ENCODE results near the gene RHOU. TPM values are rescaled to one million over a fixed set of nuclear protein-coding genes. Genes with fewer than 3 reads are reported as not detected.

The RHOU gene
- total RNA-seq, 1 donor: 0.54 TPM

DNA sequence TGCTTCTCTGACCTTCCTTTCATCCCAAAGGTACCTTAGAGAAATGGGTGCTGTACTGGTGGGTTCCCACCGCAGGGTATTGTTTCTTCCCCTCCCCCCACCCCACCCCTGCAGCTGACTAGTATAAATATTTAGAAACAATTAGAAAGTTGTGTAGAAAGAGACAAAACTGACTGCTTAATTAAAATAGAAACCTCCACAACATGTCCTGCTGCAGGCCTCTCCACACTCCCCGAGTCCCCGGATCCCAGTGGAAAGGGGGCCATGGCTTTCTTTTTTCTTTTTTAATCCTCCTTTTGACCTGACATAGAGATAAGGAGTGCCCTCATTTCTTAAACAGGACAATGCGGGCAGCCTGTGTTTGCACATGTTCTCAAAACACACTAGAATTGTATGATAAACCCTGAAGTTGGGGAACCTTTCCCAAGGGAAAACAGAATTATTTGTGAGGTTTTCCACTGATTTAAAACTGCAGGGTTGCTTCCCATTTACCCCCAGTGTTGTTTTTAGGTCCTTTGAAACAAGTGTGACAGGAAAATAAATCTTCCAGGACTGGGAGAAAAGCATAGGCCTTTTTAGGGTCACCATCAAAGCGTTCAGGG lies 1.7 kb downstream of the RHOU start:
- no peak for DNase-seq (ENCODE audit: low read depth in 2 of 3, low spot score in 2 of 3)

DNA sequence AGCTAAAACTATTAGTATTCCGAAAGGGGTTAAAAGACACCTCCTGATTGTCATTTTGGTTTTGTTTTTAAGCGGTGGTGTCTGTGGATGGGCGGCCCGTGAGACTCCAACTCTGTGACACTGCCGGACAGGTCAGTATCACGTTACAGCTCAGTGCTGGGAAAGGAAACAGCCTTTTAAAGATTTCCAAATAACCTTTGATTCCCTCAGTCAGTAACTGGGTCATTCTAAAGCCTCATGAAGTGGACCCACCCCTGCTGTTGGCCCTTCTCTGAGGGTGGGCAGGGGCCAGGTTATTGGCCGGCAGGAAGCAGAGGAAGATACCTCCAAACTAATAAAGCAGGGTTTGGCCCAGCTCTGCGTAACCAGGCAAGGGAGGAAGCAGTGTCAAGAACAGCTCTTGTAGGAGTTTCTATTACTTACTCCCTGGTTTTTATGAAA lies 2.3 kb downstream of the RHOU start:
- no peak for DNase-seq (ENCODE audit: low read depth in 2 of 3, low spot score in 2 of 3)

DNA sequence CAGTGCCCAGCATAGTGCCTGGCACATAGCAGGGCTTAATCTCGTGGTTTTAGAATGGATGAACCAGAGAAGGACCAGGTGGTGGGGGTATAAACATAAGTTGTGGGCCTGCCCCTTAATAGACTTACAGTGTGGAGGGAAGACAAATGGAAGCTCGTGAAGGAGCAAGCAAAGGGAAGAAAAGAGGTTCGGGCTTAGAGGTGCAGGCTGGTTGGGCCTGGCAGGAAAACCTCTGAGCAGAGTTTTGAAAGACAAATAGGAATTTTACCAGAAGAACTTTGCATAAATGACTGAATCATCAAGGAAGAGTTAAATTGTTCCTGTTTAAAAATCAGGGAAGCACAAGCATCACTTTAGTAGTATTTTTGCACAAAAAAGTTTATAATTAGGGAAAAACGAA lies 4.5 kb downstream of the RHOU start:
- no peak for DNase-seq (ENCODE audit: low read depth in 2 of 3, low spot score in 2 of 3)

DNA sequence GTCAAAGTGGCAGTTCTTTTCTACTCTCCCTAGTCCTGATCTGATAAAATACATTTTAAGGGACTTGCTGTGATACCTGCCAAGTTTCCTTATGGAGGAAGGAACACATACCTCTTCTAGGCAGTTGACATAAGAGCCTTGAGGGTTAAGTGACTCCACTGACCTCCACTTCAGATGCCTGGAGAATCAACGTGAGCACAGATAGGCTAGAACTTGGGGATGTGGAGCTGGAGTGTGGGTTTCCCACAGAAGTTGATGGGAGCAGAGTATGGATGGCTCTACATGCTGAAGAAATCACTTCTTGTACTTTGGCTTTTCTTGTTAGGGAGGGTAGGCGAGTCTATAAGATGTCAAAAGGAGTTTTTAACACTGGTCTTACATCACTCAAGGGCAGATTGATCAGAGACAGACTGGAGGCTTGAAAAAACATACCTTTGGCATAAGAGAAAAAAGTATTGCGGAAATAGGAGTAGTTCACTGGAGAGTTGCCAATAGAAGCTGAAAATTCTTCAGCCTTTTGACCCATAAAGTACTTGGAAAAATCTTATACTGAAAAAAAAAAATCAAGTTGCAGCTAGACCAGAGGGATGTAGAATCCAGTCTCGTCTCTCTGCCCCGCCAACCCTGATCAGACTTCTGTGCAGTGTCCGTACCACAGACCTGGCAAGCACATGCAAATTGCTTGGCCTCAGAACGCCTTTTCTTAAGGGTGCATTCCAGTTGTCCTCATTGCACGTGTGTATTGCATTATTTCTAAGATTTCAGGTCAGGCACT lies 5.5 kb downstream of the RHOU start:
- DNase-seq (ENCODE audit: low read depth in 2 of 3, low spot score in 2 of 3): no peak

DNA sequence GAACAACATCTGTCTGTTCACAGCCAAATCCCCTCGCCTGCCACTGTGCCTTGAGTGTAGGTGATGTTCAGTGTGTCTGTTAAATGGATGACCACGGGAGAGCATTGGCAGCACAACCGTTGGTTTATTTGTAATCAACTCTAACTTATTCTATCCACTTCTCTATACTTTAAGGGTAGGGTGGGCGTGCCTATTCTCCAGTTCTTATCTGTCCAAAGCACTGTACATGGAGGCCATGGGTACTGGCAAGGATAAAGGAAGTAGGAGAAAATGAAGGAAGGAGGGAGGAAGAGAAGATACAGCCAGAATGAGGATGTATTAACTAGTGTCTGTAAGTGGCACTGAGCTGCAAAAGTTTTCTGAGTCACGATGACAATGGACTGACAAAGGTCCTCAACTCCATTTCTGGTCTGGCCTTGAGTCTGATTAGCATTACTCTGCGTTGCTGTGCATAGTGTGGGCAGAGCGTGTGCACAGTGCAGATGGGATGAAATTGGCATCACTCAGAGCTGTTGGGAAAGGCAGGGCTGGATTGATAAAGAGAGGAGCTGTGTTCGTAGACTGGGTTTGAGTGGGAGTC lies 7.1 kb downstream of the RHOU start:
- no peak for DNase-seq (ENCODE audit: low read depth in 2 of 3, low spot score in 2 of 3)

DNA sequence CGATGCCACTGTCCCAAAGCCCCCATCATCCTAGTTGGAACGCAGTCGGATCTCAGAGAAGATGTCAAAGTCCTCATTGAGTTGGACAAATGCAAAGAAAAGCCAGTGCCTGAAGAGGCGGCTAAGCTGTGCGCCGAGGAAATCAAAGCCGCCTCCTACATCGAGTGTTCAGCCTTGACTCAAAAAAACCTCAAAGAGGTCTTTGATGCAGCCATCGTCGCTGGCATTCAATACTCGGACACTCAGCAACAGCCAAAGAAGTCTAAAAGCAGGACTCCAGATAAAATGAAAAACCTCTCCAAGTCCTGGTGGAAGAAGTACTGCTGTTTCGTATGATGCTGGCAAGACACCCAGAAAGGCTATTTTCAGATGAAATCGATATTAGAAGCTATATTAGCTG lies 8.1 kb downstream of the RHOU start:
- no peak for DNase-seq (ENCODE audit: low read depth in 2 of 3, low spot score in 2 of 3)

DNA sequence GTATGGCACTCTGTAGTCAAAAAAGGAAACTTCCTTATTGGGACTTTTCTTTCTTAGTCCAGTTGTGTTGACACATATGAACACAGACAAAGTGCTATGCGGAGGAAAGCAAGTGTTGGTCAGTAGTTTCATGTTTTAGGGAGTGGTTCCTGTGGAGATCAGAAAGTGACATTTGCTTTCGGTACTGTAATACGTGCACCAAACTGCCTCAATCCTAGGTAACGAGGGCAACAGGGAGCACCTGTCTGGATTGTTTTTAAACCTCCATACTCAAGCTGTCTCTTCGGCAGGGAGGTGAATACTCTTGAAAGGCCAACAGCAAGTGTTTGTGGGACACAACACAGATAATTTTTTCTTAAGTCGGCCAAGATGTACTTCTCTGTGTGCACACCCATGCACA lies 9.1 kb downstream of the RHOU start:
- DNase-seq (ENCODE audit: low read depth in 2 of 3, low spot score in 2 of 3): no peak

DNA sequence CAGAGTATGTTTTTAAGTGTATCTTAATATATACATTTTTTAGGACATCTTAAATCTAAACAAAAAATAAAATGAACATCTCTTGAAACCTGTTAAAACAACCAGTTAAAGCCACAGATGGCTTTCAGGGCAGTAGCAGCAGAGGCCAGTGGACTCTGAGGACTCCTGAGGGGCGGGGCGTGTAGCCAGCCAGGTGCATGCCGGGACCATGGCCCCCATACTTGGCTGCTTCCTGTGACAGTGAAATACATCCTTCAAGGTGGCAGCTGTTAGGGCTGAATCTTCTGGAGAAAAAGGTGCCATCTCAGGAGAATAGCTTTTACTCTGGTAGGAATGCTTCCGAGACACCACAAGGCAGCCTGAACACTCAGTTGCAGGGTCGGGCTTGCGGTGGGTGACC lies 9.6 kb downstream of the RHOU start:
- no peak for DNase-seq (ENCODE audit: low read depth in 2 of 3, low spot score in 2 of 3)

DNA sequence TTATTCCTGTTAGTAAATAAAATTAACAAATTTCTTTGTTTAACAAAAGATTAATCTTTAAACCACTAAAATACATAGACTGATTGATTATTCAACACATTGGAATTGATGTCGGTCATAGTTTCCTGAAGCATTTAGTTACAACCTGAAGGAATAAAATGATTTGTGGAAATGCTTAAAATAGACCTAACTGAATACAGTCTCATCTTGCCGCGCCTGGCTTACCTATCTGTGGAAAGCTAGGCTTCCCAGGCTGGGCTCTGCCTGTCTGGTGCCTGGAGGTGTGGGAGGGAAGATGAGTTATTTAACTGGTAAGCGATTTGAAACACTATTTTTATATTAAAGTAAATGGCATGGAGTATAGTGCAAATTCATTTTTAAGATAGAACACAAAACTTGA lies 10.2 kb downstream of the RHOU start:
- no peak for DNase-seq (ENCODE audit: low read depth in 2 of 3, low spot score in 2 of 3)

DNA sequence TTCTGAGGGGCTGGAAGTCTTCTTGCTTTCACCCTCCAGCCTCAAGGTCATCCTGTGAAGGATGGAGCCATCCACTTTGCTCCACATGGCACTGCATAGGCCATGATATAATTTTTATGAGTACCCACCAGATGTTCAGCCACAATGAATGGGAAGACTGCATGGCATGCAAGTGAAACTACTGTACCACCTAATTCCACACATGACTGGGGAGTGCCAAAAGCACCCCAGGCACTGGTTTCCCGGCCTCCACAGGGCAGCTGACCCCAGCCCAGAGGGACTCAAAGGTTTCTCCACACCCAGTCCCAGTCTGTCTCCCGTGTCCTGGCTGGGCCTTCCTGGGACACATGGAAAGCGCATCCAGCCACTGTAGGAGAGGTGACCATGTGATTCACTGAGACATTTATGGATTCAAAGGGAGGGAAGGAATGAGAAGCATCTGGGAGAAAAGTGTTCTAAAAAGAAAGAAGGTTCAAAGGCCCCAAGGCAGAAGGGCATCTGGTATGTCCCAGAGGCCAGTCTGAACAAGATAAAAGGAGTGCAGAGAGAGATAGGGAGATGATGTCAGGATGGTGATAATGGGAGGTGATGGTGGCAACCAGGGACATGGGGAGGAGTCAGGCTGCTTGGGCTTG lies 12.1 kb downstream of the RHOU start:
- no peak for DNase-seq (ENCODE audit: low read depth in 2 of 3, low spot score in 2 of 3)

DNA sequence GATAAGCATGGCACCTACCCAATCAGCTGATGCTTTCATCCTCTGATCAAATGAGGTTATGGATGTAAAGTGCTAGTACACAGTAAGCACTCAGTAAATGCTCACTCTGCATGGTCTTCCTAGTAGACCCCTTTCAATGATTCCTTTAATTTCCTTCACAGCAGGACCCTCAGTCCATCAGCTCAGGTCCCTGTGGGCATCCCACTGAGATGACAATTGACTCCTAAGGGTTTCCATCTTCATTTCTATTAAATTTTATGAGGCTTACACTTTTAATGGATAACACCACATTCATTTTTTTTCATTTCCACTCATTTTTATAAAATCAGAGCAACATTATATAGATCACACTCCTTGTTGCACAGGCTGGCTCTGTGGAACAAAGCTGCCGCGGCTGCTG lies 12.8 kb downstream of the RHOU start:
- DNase-seq (ENCODE audit: low read depth in 2 of 3, low spot score in 2 of 3): no peak

DNA sequence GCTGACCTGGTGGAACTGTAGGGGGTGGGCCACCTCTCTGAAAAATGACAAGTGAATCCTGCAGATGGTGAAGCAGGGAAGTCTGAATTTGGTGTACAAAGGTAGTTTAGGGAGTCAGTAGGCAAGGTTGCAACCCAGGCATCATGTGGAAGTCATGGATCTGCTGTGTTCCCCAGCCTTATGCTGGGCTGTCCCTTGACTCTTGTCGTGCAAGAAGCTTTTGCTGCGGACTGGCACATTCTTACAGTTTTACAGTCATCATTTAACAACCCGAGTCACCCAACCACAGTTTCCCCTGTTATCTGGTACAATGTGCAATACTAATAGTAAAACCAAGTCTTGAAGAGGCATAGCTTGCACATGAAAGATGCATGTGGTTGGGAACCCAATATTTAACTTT lies 13.2 kb downstream of the RHOU start:
- no peak for DNase-seq (ENCODE audit: low read depth in 2 of 3, low spot score in 2 of 3)

DNA sequence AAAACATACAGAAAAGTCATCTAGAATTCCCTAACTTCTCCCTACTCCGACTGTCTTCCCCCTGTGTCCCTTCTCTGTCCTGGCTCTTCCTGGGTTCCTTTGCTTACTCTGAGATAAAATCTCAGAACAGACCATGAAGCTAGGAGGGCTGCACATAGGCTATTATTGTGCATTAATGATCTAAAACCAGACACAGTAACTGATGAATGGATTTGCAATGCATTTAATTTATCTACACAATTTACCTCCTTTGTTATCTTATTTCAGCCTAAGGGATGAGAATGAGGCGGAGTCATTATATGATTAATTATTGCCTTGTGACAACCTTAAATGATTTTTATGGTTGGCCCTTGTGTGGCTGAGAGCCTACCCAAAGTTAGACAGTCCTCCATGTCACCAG lies 14.5 kb downstream of the RHOU start:
- no peak for DNase-seq (ENCODE audit: low read depth in 2 of 3, low spot score in 2 of 3)

DNA sequence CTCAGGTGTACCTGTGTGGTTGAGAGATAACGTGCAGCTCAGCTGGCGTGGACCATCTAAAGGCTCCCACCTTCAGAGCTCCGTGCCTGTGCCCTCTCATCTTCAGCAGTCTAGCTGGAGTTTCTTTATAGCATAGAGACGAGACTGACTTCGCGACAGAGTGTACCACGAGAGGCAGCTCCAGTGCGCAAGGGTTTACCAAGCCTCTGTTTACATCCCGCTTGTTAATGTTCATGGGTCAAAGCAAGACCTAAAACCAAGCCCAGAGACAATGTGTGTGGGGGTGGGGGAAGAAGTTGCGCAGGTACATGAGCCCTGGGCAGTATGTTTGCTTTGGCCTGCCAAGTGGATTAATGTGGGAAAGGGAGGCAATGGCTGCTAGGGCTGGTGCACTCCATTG lies 15.6 kb downstream of the RHOU start:
- DNase-seq (ENCODE audit: low read depth in 2 of 3, low spot score in 2 of 3): no peak

DNA sequence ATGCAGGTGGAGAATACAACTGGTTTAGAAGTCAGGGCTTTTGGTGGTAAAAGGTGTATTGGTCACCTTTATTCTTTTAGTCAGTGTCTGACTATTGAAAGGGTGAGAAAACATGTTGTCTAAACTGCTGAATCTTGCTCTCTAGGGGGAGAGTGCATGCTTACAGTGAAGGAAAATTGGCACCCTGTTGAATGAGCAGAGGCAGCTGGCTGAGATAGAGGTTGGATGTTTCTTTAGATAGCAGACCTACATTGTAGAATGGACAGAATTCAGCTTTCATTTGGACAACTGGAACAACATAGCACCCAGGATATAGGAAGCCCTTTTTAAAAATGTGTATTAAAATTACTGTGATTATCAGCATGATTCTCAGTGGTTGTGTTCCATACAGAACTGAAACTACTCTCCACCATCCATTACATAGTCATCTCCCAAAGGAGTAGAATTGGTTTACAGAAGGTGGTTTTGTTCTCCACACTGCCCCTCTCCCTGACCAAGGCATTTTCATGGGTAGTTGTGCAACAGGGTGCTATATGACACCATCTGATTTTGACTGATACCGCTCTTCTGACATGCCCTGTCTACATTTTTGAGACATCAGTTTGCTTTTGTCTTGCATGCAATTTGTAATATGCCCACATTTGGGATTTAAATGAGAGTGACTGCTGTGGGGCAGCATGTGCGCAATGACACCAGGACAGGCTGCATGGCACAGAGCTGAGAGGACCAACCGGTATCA lies 16.2 kb downstream of the RHOU start:
- no peak for DNase-seq (ENCODE audit: low read depth in 2 of 3, low spot score in 2 of 3)

DNA sequence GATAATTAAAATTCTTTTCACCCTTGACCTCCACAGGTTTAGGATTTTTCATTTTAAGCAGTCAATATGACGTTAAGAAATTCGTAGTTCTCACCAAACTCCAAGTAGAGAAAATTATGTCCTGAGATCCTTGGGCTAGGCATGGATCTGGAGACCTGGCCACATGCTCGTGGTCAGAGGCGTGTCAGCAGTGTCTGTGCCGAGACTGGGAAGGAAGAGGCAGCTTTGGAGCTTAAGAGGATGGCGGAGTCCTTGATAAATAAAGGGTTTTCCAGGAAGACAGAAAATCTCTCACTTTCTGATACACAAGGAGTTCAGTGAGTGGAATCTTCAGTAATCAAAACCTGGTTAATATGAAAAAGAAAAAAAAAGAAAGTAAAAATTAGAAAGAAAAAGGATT lies 17.0 kb downstream of the RHOU start:
- DNase-seq (ENCODE audit: low read depth in 2 of 3, low spot score in 2 of 3): no peak

DNA sequence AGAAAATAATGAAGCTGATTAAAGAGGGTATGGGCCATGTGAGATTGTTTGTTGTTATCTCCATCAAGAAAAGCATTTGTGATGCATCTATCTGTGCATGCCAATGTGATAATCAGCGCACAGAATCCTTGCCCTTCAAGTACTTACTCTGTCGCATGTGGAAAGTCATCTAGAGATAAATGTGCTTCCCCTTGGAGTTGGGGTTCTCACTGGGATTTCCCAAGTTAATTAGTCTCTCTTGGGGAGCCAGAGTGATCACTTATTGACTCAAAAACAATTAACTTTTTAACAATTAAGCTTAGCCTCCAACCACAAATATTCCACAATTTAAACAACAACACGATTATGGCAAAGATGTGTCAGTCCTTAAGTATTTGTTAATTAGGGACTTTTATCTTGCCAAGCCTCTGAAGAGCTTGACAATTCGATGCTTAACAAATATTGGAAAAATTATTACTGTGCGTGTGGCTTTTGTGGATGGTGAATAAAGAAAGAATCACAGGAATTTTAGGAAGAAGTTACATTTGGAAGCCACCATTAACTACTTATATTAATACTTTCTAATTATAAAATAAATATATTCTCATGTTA lies 17.5 kb downstream of the RHOU start:
- no peak for DNase-seq (ENCODE audit: low read depth in 2 of 3, low spot score in 2 of 3)

DNA sequence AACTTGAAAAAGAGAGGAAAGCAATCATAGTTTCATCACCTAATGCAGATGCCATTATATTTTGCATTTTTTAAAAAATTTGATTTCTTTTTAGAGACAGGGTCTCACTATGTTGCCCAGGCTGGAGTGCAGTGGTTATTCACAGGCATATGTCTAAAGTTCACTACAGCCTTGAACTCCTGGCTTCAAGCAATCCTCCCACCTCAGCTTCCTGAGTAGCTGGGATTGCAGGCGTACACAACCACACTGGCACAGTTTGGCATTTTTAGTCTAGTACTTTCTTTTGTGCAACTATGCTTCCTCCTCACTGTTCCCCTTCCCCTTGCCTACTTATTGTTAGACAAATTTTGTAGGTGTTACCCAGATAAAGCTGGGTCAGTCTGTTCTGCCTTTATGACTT lies 18.0 kb downstream of the RHOU start:
- no peak for DNase-seq (ENCODE audit: low read depth in 2 of 3, low spot score in 2 of 3)

DNA sequence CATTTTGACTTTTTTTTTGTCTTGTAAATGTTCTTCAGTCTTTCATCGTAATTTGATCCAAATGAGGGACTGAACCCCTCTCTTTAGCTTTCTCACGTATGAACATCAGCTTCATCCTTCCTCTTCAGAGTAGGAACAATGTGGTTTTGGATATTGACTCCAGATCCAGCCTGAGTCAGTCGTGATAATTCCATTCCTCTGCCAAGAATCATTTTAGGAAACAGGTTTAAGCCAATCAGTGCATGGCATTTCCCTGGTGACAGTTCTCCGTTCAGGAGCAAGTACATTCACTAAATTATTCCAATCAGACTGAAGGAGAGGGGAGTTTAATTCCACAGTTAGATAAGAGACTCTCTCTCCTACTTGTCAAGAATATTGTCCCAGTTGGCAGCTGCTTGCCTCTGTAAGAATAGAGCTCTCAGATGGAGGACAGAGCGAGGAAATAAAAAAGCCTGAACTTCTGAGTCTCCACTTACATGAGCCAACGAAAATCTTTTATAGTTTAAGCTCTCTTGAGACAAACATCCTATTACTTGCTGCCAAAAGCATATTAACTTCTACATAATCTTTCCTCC lies 18.6 kb downstream of the RHOU start:
- no peak for DNase-seq (ENCODE audit: low read depth in 2 of 3, low spot score in 2 of 3)

DNA sequence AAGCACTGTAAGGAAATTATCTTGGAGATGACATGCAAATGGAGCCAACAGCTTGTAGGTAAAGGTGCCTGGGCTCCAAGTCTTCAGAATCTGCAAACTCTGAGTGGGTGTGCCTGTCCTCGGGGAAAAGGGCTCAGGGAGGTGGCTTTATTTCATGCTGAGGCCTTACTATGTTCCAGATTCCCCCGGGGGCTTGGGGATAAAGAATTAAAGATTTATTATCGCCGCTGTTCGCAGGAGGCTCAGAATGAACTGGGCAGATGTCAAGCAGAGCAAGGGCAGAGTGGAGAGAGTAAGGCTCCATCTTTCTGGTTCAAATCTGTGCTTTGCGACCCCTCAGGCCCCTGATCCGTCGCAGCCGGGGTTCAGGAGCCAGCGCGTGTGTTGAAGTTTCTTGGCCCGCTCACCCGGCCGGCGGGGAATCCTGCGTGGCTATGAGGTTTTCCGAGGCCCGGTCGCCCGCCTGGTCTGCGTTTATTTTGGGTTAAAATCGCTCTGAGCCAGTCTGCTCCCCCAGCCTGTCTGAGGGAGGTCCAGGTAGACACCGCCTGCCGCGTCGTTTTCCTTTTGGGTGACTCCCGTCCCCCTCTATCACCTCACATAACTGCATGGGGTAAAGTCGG lies 19.5 kb downstream of the RHOU start:
- DNase-seq (ENCODE audit: low read depth in 2 of 3, low spot score in 2 of 3): no peak

Data from hematopoietic multipotent progenitor cell (in vitro differentiated cells).